ENCODE results near the gene RCCD1.

- TF ChIP-seq, protein P1, sequence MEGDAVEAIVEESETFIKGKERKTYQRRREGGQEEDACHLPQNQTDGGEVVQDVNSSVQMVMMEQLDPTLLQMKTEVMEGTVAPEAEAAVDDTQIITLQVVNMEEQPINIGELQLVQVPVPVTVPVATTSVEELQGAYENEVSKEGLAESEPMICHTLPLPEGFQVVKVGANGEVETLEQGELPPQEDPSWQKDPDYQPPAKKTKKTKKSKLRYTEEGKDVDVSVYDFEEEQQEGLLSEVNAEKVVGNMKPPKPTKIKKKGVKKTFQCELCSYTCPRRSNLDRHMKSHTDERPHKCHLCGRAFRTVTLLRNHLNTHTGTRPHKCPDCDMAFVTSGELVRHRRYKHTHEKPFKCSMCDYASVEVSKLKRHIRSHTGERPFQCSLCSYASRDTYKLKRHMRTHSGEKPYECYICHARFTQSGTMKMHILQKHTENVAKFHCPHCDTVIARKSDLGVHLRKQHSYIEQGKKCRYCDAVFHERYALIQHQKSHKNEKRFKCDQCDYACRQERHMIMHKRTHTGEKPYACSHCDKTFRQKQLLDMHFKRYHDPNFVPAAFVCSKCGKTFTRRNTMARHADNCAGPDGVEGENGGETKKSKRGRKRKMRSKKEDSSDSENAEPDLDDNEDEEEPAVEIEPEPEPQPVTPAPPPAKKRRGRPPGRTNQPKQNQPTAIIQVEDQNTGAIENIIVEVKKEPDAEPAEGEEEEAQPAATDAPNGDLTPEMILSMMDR (IDR thresholded peaks at IDR 0.05; ENCODE audit: extremely low read depth in 1 of 2, insufficient read depth in 1 of 2, low read depth in 1 of 2, low read length in 2 of 2): no peak
- TF ChIP-seq FOS (IDR thresholded peaks at IDR 0.05; ENCODE audit: borderline replicate concordance, insufficient read depth, low read length): no peak
- no peak for TF ChIP-seq EZH2 (IDR thresholded peaks at IDR 0.05; ENCODE audit: borderline replicate concordance, low read depth, low read length, severe bottlenecking)
- no peak for TF ChIP-seq POLR2A (IDR thresholded peaks at IDR 0.05; ENCODE audit: low read depth, low read length)
- no peak for TF ChIP-seq POLR2AphosphoS5 (IDR thresholded peaks at IDR 0.05; ENCODE audit: insufficient read depth, low read depth, low read length)
- no peak for TF ChIP-seq JUN (IDR thresholded peaks at IDR 0.05; ENCODE audit: borderline replicate concordance, insufficient read depth, insufficient read length, low read depth)
These were observed 44.1 kb downstream of the RCCD1 start for GRCh38 chr15:90998737-90999136.
